IPS DF 6.9 (cell line): ENCODE data around the gene DLGAP4.

Experiments used
- DNase-seq: peaks from one replicate; pipeline ENCODE4 v3.0.0-alpha.2; 2013; ENCODE audit warnings: low read depth, low spot score
- H3K27ac ChIP-seq: one replicate; pipeline ENCODE4 v1.5.1; 2013; ENCODE audit warnings: low read length, control low read depth
- H3K27me3 ChIP-seq: 2 replicates; pipeline ENCODE4 v1.6.1; 2013; ENCODE audit warnings: mild to moderate bottlenecking, low read length; ENCODE audit not compliant: control insufficient read depth, insufficient read depth
- H3K36me3 ChIP-seq: 2 replicates; pipeline ENCODE4 v1.6.1; 2013; ENCODE audit warnings: low read length; ENCODE audit not compliant: control insufficient read depth, insufficient read depth
- H3K4me1 ChIP-seq: 2 replicates; pipeline ENCODE4 v1.6.1; 2013; ENCODE audit warnings: low read length; ENCODE audit not compliant: control insufficient read depth, insufficient read depth
- H3K4me3 ChIP-seq: 2 replicates; pipeline ENCODE4 v1.5.1; 2013; ENCODE audit warnings: mild to moderate bottlenecking, low read length
- H3K9me3 ChIP-seq: 2 replicates; pipeline ENCODE4 v1.6.1; 2013; ENCODE audit warnings: low read length, inconsistent platforms; ENCODE audit not compliant: control insufficient read depth, insufficient read depth
- WGBS: extraction: QIAGEN DNeasy Blood & Tissue Kit; methylation state at CpG from one replicate; pipeline ENCODE4 v1.1.7; 2013; ENCODE audit warnings: mixed read lengths, missing lambda C conversion rate; ENCODE audit not compliant: insufficient read length, insufficient coverage; 5-methylcytosine and 5-hydroxymethylcytosine counted together

Gene DLGAP4

GRCh38 chr20:36355469-36356171 is 49.5 kb downstream of the DLGAP4 start:
- Histone ChIP-seq H3K36me3 (no peaks in the 10 kb centered on the region), H3K4me1 (peaks cover 2% of the 10 kb centered on the region; the same call in 1 of the 2 replicates), H3K9me3 (no peaks in the 10 kb centered on the region), H3K27me3 (no peaks in the 10 kb centered on the region), H3K4me3 (no peak overlapping the region), H3K27ac (no peak overlapping the region)
- no peak for DNase-seq
- WGBS = no CpG with 5 or more reads among the region's 5 CpGs

- Histone ChIP-seq H3K4me3 (no peak overlapping the region), H3K36me3 (no peaks in the 10 kb centered on the region), H3K27me3 (no peaks in the 10 kb centered on the region), H3K4me1 (no peaks in the 10 kb centered on the region), H3K27ac (no peak overlapping the region), H3K9me3 (no peaks in the 10 kb centered on the region)
- no peak for DNase-seq
- WGBS = no CpG with 5 or more reads among the region's 11 CpGs
Measured at GRCh38 chr20:36359668-36360406, 53.7 kb downstream of the DLGAP4 start.

GRCh38 chr20:36360429-36360828 is 54.3 kb downstream of the DLGAP4 start:
- Histone ChIP-seq H3K36me3 (no peaks in the 10 kb centered on the region), H3K27me3 (no peaks in the 10 kb centered on the region), H3K4me3 (no peak overlapping the region), H3K27ac (no peak overlapping the region), H3K9me3 (no peaks in the 10 kb centered on the region), H3K4me1 (no peaks in the 10 kb centered on the region)
- WGBS = no CpG with 5 or more reads among the region's 10 CpGs
- no peak for DNase-seq

GRCh38 chr20:36361406-36361805 is 55.3 kb downstream of the DLGAP4 start:
- no peak for DNase-seq
- H3K36me3 ChIP-seq = no peaks in the 10 kb centered on the region
- no peak overlapping the region for H3K4me3 ChIP-seq
- H3K4me1 ChIP-seq = no peaks in the 10 kb centered on the region
- WGBS = no CpG with 5 or more reads among the region's 9 CpGs
- no peaks in the 10 kb centered on the region for H3K9me3 ChIP-seq
- no peaks in the 10 kb centered on the region for H3K27me3 ChIP-seq
- H3K27ac ChIP-seq = no peak overlapping the region

GRCh38 chr20:36362261-36362660 is 56.1 kb downstream of the DLGAP4 start:
- Histone ChIP-seq H3K36me3 (no peaks in the 10 kb centered on the region), H3K27ac (no peak overlapping the region), H3K4me3 (no peak overlapping the region), H3K9me3 (no peaks in the 10 kb centered on the region), H3K27me3 (no peaks in the 10 kb centered on the region), H3K4me1 (no peaks in the 10 kb centered on the region)
- DNase-seq = no peak
- WGBS = no CpG with 5 or more reads among the region's 3 CpGs

GRCh38 chr20:36362978-36363713 is 57.0 kb downstream of the DLGAP4 start:
- WGBS = no CpG with 5 or more reads among the region's 9 CpGs

GRCh38 chr20:36364506-36364905 is 58.4 kb downstream of the DLGAP4 start:
- Histone ChIP-seq H3K36me3 (no peaks in the 10 kb centered on the region), H3K27me3 (no peaks in the 10 kb centered on the region), H3K27ac (no peak overlapping the region), H3K4me1 (peaks cover 3% of the 10 kb centered on the region), H3K4me3 (no peak overlapping the region), H3K9me3 (no peaks in the 10 kb centered on the region)
- no peak for DNase-seq
- WGBS = no CpG with 5 or more reads among the region's 4 CpGs

More at GRCh38 chr20:36362978-36363713, 57.0 kb downstream of the DLGAP4 start:
- no peaks in the 10 kb centered on the region for H3K36me3 ChIP-seq
- no peak overlapping the region for H3K27ac ChIP-seq
- H3K9me3 ChIP-seq = no peaks in the 10 kb centered on the region
- no peak for DNase-seq
- H3K27me3 ChIP-seq = no peaks in the 10 kb centered on the region
- no peaks in the 10 kb centered on the region for H3K4me1 ChIP-seq
- no peak overlapping the region for H3K4me3 ChIP-seq

GRCh38 chr20:36366623-36367369 is 60.7 kb downstream of the DLGAP4 start:
- Histone ChIP-seq H3K27ac (no peak overlapping the region), H3K27me3 (no peaks in the 10 kb centered on the region), H3K9me3 (no peaks in the 10 kb centered on the region), H3K4me1 (peaks cover 3% of the 10 kb centered on the region), H3K36me3 (no peaks in the 10 kb centered on the region), H3K4me3 (no peak overlapping the region)
- DNase-seq = no peak
- no CpG with 5 or more reads among the region's 16 CpGs for WGBS

- Histone ChIP-seq H3K4me3 (no peak overlapping the region), H3K27me3 (no peaks in the 10 kb centered on the region)
Measured at GRCh38 chr20:36367370-36367745, 61.2 kb downstream of the DLGAP4 start.

More at GRCh38 chr20:36367370-36367745, 61.2 kb downstream of the DLGAP4 start:
- no peaks in the 10 kb centered on the region for H3K36me3 ChIP-seq
- H3K9me3 ChIP-seq = no peaks in the 10 kb centered on the region
- no peak overlapping the region for H3K27ac ChIP-seq
- peaks cover 3% of the 10 kb centered on the region for H3K4me1 ChIP-seq
- no peak for DNase-seq
- no CpG with 5 or more reads among the region's 4 CpGs for WGBS
